ENCODE results near the gene PLA2G4B. TPM values are rescaled to one million over a fixed set of nuclear protein-coding genes. Genes with fewer than 3 reads are reported as not detected.

Gene PLA2G4B
- total RNA-seq, 1 donor from 2014 or later = 1.8 TPM

DNA sequence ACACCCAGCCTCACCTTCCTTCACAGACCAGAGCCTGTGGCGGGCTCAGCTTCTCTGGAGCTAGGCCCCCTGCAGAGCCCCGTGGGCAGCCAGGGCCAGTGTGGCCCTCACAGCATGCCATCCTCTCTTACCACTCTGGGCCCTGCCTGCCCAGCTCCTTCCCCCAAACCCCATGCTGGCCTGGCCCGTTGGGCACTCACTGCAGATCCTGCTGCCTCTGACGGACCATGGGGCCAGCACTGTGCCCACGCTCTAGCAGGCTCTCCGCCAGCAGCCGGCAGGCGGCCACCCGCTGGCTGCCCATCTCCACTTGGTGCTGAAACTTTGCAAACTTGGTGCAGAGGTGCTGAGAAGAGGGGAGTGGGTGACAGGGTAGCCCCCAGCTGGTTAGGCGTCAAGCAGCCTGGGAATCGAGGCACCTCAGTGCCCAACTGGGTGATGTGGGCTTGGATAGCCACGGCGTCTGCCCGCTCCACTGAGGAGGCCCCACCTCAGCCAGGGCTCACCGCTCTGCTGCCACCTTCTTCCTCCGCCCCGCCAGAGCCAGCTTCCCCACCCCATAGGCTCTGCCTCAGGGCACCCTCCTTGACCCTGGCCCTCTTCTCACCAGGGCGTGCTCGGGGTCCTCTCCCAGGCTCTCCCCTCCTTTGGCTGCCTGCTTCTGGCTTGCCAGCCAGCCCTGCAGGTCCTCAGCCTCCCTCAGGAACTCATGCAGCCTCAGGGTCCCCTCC is 32.7 kb downstream of the PLA2G4B start:
- H3K9ac ChIP-seq (ENCODE audit: low read length) = no peak overlapping the region
- H3K27ac Mint-ChIP-seq (ENCODE audit: unreplicated experiment) = no peak overlapping the region
- H3K36me3 ChIP-seq (ENCODE audit: insufficient read depth, low read length) = no peaks in the 10 kb centered on the region
- no peak overlapping the region for H3K27ac ChIP-seq (ENCODE audit: low read depth, low read length)
- H3K36me3 Mint-ChIP-seq (ENCODE audit: low read depth, unreplicated experiment) = peaks cover 25% of the 10 kb centered on the region
- no peak for DNase-seq (ENCODE audit: low read depth)
- peaks cover 14% of the 10 kb centered on the region for H4K20me1 ChIP-seq (ENCODE audit: insufficient read depth, low read length)
- peaks cover 7% of the 10 kb centered on the region for H3K9me3 Mint-ChIP-seq (ENCODE audit: unreplicated experiment)
- peaks cover 15% of the 10 kb centered on the region for H3K4me1 ChIP-seq (ENCODE audit: insufficient read depth, low read length)
- no peak for FAIRE-seq
- no peaks in the 10 kb centered on the region for H3K4me1 Mint-ChIP-seq (ENCODE audit: low read depth, unreplicated experiment)
- no peak overlapping the region for H2AFZ ChIP-seq (ENCODE audit: low read depth, low read length)
- peak overlapping the region; percentile 47 for H3K4me2 ChIP-seq (ENCODE audit: low read length)
- TF ChIP-seq, protein P1, sequence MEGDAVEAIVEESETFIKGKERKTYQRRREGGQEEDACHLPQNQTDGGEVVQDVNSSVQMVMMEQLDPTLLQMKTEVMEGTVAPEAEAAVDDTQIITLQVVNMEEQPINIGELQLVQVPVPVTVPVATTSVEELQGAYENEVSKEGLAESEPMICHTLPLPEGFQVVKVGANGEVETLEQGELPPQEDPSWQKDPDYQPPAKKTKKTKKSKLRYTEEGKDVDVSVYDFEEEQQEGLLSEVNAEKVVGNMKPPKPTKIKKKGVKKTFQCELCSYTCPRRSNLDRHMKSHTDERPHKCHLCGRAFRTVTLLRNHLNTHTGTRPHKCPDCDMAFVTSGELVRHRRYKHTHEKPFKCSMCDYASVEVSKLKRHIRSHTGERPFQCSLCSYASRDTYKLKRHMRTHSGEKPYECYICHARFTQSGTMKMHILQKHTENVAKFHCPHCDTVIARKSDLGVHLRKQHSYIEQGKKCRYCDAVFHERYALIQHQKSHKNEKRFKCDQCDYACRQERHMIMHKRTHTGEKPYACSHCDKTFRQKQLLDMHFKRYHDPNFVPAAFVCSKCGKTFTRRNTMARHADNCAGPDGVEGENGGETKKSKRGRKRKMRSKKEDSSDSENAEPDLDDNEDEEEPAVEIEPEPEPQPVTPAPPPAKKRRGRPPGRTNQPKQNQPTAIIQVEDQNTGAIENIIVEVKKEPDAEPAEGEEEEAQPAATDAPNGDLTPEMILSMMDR (IDR thresholded peaks at IDR 0.05; ENCODE audit: insufficient read depth, low read depth, low read length) = no peak
- no peak for TF ChIP-seq EZH2 (IDR thresholded peaks at IDR 0.05; ENCODE audit: insufficient read depth, low read length)
- H3K4me3 ChIP-seq (ENCODE audit: insufficient read depth, low read depth, low read length) = no peak overlapping the region
- H3K27me3 Mint-ChIP-seq (ENCODE audit: low read depth, unreplicated experiment) = peaks cover 51% of the 10 kb centered on the region
- H3K4me3 Mint-ChIP-seq (ENCODE audit: unreplicated experiment) = no peak overlapping the region
- H3K9me3 ChIP-seq (ENCODE audit: insufficient read depth, low read depth, low read length) = no peaks in the 10 kb centered on the region
- H3K79me2 ChIP-seq (ENCODE audit: insufficient read depth, low read length) = no peaks in the 10 kb centered on the region
- H3K27me3 ChIP-seq (ENCODE audit: insufficient read depth, low read length) = peaks cover 11% of the 10 kb centered on the region

- Histone ChIP-seq H3K4me2 (ENCODE audit: low read length) (no peak overlapping the region), H3K9ac (ENCODE audit: low read length) (no peak overlapping the region), H3K9me3 (ENCODE audit: insufficient read depth, low read depth, low read length) (no peaks in the 10 kb centered on the region), H3K79me2 (ENCODE audit: insufficient read depth, low read length) (no peaks in the 10 kb centered on the region), H4K20me1 (ENCODE audit: insufficient read depth, low read length) (peaks cover 14% of the 10 kb centered on the region), H3K27me3 (ENCODE audit: insufficient read depth, low read length) (peaks cover 11% of the 10 kb centered on the region), H3K4me1 (ENCODE audit: insufficient read depth, low read length) (peaks cover 15% of the 10 kb centered on the region), H3K36me3 (ENCODE audit: insufficient read depth, low read length) (no peaks in the 10 kb centered on the region), H2AFZ (ENCODE audit: low read depth, low read length) (no peak overlapping the region), H3K27ac (ENCODE audit: low read depth, low read length) (no peak overlapping the region), H3K4me3 (ENCODE audit: insufficient read depth, low read depth, low read length) (no peak overlapping the region)
- Mint-ChIP-seq H3K27me3 (ENCODE audit: low read depth, unreplicated experiment) (peaks cover 53% of the 10 kb centered on the region), H3K4me3 (ENCODE audit: unreplicated experiment) (no peak overlapping the region), H3K9me3 (ENCODE audit: unreplicated experiment) (peaks cover 6% of the 10 kb centered on the region), H3K4me1 (ENCODE audit: low read depth, unreplicated experiment) (no peaks in the 10 kb centered on the region), H3K36me3 (ENCODE audit: low read depth, unreplicated experiment) (peaks cover 23% of the 10 kb centered on the region), H3K27ac (ENCODE audit: unreplicated experiment) (no peak overlapping the region)
- no peak for TF ChIP-seq EZH2 (IDR thresholded peaks at IDR 0.05; ENCODE audit: insufficient read depth, low read length)
- TF ChIP-seq, protein P1 (IDR thresholded peaks at IDR 0.05; ENCODE audit: insufficient read depth, low read depth, low read length) = no peak
- FAIRE-seq (no peak), DNase-seq (ENCODE audit: low read depth) (no peak)
Measured at GRCh38 chr15:41872166-41872747, 33.6 kb downstream of the PLA2G4B start.

GRCh38 chr15:41873711-41874110 is 35.1 kb downstream of the PLA2G4B start:
- H4K20me1 ChIP-seq (ENCODE audit: insufficient read depth, low read length) = peaks cover 13% of the 10 kb centered on the region
- no peak overlapping the region for H3K9ac ChIP-seq (ENCODE audit: low read length)
- peaks cover 58% of the 10 kb centered on the region for H3K27me3 Mint-ChIP-seq (ENCODE audit: low read depth, unreplicated experiment)
- H3K4me3 Mint-ChIP-seq (ENCODE audit: unreplicated experiment) = no peak overlapping the region
- no peak overlapping the region for H3K27ac ChIP-seq (ENCODE audit: low read depth, low read length)
- H3K27ac Mint-ChIP-seq (ENCODE audit: unreplicated experiment) = no peak overlapping the region
- no peaks in the 10 kb centered on the region for H3K4me1 Mint-ChIP-seq (ENCODE audit: low read depth, unreplicated experiment)
- H3K79me2 ChIP-seq (ENCODE audit: insufficient read depth, low read length) = no peaks in the 10 kb centered on the region
- no peak overlapping the region for H2AFZ ChIP-seq (ENCODE audit: low read depth, low read length)
- no peaks in the 10 kb centered on the region for H3K36me3 ChIP-seq (ENCODE audit: insufficient read depth, low read length)
- no peak overlapping the region for H3K4me3 ChIP-seq (ENCODE audit: insufficient read depth, low read depth, low read length)
- H3K36me3 Mint-ChIP-seq (ENCODE audit: low read depth, unreplicated experiment) = peaks cover 19% of the 10 kb centered on the region
- DNase-seq (ENCODE audit: low read depth) (no peak), FAIRE-seq (no peak)
- H3K27me3 ChIP-seq (ENCODE audit: insufficient read depth, low read length) = peaks cover 9% of the 10 kb centered on the region
- no peak for TF ChIP-seq EZH2 (IDR thresholded peaks at IDR 0.05; ENCODE audit: insufficient read depth, low read length)
- TF ChIP-seq, protein P1 (IDR thresholded peaks at IDR 0.05; ENCODE audit: insufficient read depth, low read depth, low read length) = no peak
- peaks cover 15% of the 10 kb centered on the region for H3K4me1 ChIP-seq (ENCODE audit: insufficient read depth, low read length)
- no peaks in the 10 kb centered on the region for H3K9me3 ChIP-seq (ENCODE audit: insufficient read depth, low read depth, low read length)
- H3K4me2 ChIP-seq (ENCODE audit: low read length) = no peak overlapping the region
- H3K9me3 Mint-ChIP-seq (ENCODE audit: unreplicated experiment) = peaks cover 4% of the 10 kb centered on the region

All from astrocyte (in vitro differentiated cells and primary cell).